Subcutaneous abdominal adipose tissue (tissue), 5 donors: Measurements from ENCODE around the gene ARHGEF40.
"Not testable (repeated sequence)": the region's sequence is repeated elsewhere in the genome, so short reads cannot be mapped to it uniquely, and the experiment has no call there.

Source experiments
- H3K27ac ChIP-seq: one replicate; pipeline ENCODE4 v1.7.0; 2013; ENCODE audit warnings: low read depth, mild to moderate bottlenecking, inconsistent platforms, low read length, moderate library complexity
- H3K27me3 ChIP-seq, 5 donors: one replicate each; pipeline ENCODE4 v1.7.0; 2013; ENCODE audit warnings: low read length in 5 of 5, inconsistent platforms in 1 of 5; ENCODE audit not compliant: control insufficient read depth in 5 of 5, insufficient read depth in 4 of 5
- H3K36me3 ChIP-seq, 5 donors: one replicate each; pipeline ENCODE4 v1.7.0; 2013; ENCODE audit warnings: low read length in 5 of 5; ENCODE audit not compliant: control insufficient read depth in 5 of 5, insufficient read depth in 5 of 5
- H3K4me1 ChIP-seq, 5 donors: one replicate each; pipeline ENCODE4 v1.7.0; 2013; ENCODE audit warnings: low read length in 5 of 5, mild to moderate bottlenecking in 3 of 5, moderate library complexity in 1 of 5; ENCODE audit not compliant: control insufficient read depth in 5 of 5, insufficient read depth in 5 of 5
- H3K4me3 ChIP-seq, 5 donors: one replicate each; pipeline ENCODE4 v1.7.0; 2013; ENCODE audit warnings: low read length in 5 of 5, low read depth in 1 of 5
- H3K9ac ChIP-seq, 5 donors: one replicate each; pipeline ENCODE4 v1.7.0; 2013; ENCODE audit warnings: low read length in 5 of 5, mild to moderate bottlenecking in 4 of 5, moderate library complexity in 3 of 5
- H3K9me3 ChIP-seq, 5 donors: one replicate each; pipeline ENCODE4 v1.7.0; 2013; ENCODE audit warnings: low read length in 5 of 5; ENCODE audit not compliant: control insufficient read depth in 5 of 5
- donor health status: healthy.
- donor health status: healthy.
- donor health status: healthy.
- donor health status: healthy.
- donor health status: healthy.

The ARHGEF40 gene

GRCh38 chr14:21039585-21040369 is 30.3 kb upstream of the ARHGEF40 start:
- peaks cover 13 to 48% (median 42%) of the 10 kb centered on the region in 5 donors for H3K4me1 ChIP-seq

GRCh38 chr14:21040370-21040925 is 29.7 kb upstream of the ARHGEF40 start:
- H3K9me3 ChIP-seq, result no peaks in the 10 kb centered on the region
- no peaks in the 10 kb centered on the region for H3K36me3 ChIP-seq
- H3K4me3 ChIP-seq, result no peak overlapping the region
- no peaks in the 10 kb centered on the region for H3K27me3 ChIP-seq
- peak overlapping the region; percentile 55 for H3K27ac ChIP-seq
- H3K9ac ChIP-seq, result peak overlapping the region in 1 of 5 donors; percentile 38
- H3K4me1 ChIP-seq, result peaks cover 13 to 53% (median 46%) of the 10 kb centered on the region in 5 donors

More at GRCh38 chr14:21039585-21040369, 30.3 kb upstream of the ARHGEF40 start:
- H3K9me3 ChIP-seq, result no peaks in the 10 kb centered on the region
- no peaks in the 10 kb centered on the region for H3K36me3 ChIP-seq
- H3K9ac ChIP-seq, result peak overlapping the region in 3 of 5 donors; percentile 9 to 40 (median 24)
- H3K4me3 ChIP-seq, result no peak overlapping the region
- H3K27me3 ChIP-seq, result no peaks in the 10 kb centered on the region
- H3K27ac ChIP-seq, result peak overlapping the region; percentile 55

GRCh38 chr14:21040941-21041340 is 29.2 kb upstream of the ARHGEF40 start:
- H3K36me3 ChIP-seq, H3K4me3 ChIP-seq, H3K9me3 ChIP-seq, H3K27me3 ChIP-seq: not testable (repeated sequence)
- Histone ChIP-seq H3K9ac (peak overlapping the region in 1 of 5 donors; percentile 38), H3K4me1 (peaks cover 13 to 53% (median 46%) of the 10 kb centered on the region in 5 donors), H3K27ac (peak overlapping the region; percentile 55)

GRCh38 chr14:21041676-21042433 is 28.2 kb upstream of the ARHGEF40 start, which contains the start of gene RNASE7:
RNASE7 (plus strand) TSS chr14:21042362; CDS start chr14:21042993, 631 bp downstream.
- peaks cover 13 to 53% (median 46%) of the 10 kb centered on the region in 5 donors for H3K4me1 ChIP-seq
- H3K27me3 ChIP-seq, result no peaks in the 10 kb centered on the region
- no peaks in the 10 kb centered on the region for H3K36me3 ChIP-seq
- H3K9ac ChIP-seq, result peak within 1 kb of the TSS in 2 of 5 donors; percentile 8 to 9
- no peaks in the 10 kb centered on the region for H3K9me3 ChIP-seq
- no peak within 1 kb of the TSS for H3K4me3 ChIP-seq
- H3K27ac ChIP-seq, result peak within 1 kb of the TSS; percentile 86

GRCh38 chr14:21042918-21043317 is 27.2 kb upstream of the ARHGEF40 start:
- Histone ChIP-seq H3K27ac (peak overlapping the region; percentile 86), H3K9me3 (no peaks in the 10 kb centered on the region), H3K9ac (peak overlapping the region in 1 of 5 donors; percentile 9), H3K27me3 (no peaks in the 10 kb centered on the region), H3K4me1 (peaks cover 15 to 54% (median 53%) of the 10 kb centered on the region in 5 donors), H3K4me3 (no peak overlapping the region), H3K36me3 (no peaks in the 10 kb centered on the region)

- peaks cover 15 to 58% (median 54%) of the 10 kb centered on the region in 5 donors for H3K4me1 ChIP-seq
- peak overlapping the region; percentile 86 for H3K27ac ChIP-seq
- H3K4me3 ChIP-seq, result peak overlapping the region in 1 of 5 donors; percentile 2
- H3K36me3 ChIP-seq, result no peaks in the 10 kb centered on the region
- H3K27me3 ChIP-seq, result no peaks in the 10 kb centered on the region
- H3K9me3 ChIP-seq, result no peaks in the 10 kb centered on the region
- peak overlapping the region in 2 of 5 donors; percentile 27 to 34 for H3K9ac ChIP-seq
Observed at GRCh38 chr14:21043387-21043973, 26.6 kb upstream of the ARHGEF40 start.

GRCh38 chr14:21043974-21044618 is 26.0 kb upstream of the ARHGEF40 start:
- no peaks in the 10 kb centered on the region for H3K9me3 ChIP-seq
- H3K9ac ChIP-seq, result peak overlapping the region in 2 of 5 donors; percentile 6 to 27
- H3K36me3 ChIP-seq, result no peaks in the 10 kb centered on the region
- peaks cover 15 to 56% (median 49%) of the 10 kb centered on the region in 5 donors for H3K4me1 ChIP-seq
- H3K27me3 ChIP-seq, result no peaks in the 10 kb centered on the region
- no peak overlapping the region for H3K4me3 ChIP-seq
- H3K27ac ChIP-seq, result peak overlapping the region; percentile 86

GRCh38 chr14:21047378-21047781 is 22.7 kb upstream of the ARHGEF40 start:
- H3K27me3 ChIP-seq, result no peaks in the 10 kb centered on the region
- peak overlapping the region; percentile 31 for H3K27ac ChIP-seq
- H3K9ac ChIP-seq, result no peak overlapping the region
- no peak overlapping the region for H3K4me3 ChIP-seq
- peaks cover 9 to 49% (median 43%) of the 10 kb centered on the region in 5 donors for H3K4me1 ChIP-seq
- no peaks in the 10 kb centered on the region for H3K9me3 ChIP-seq
- no peaks in the 10 kb centered on the region for H3K36me3 ChIP-seq

GRCh38 chr14:21048638-21049037 is 21.5 kb upstream of the ARHGEF40 start:
- Histone ChIP-seq H3K27ac (peak overlapping the region; percentile 48), H3K9ac (no peak overlapping the region), H3K4me1 (peaks cover 4 to 37% (median 34%) of the 10 kb centered on the region in 5 donors)

More at GRCh38 chr14:21048638-21049037, 21.5 kb upstream of the ARHGEF40 start:
- Histone ChIP-seq H3K36me3 (no peaks in the 10 kb centered on the region), H3K9me3 (no peaks in the 10 kb centered on the region), H3K4me3 (no peak overlapping the region), H3K27me3 (no peaks in the 10 kb centered on the region)
